ENCODE data around the gene PTPA. TPM values are rescaled to one million over a fixed set of nuclear protein-coding genes. Genes with fewer than 3 reads are reported as not detected.

The PTPA gene
- total RNA-seq, 3 donors from 2014 or later: 95.3 to 109 (median 109) TPM

GRCh38 chr9:129145316-129145715 lies 34.1 kb downstream of the PTPA start:
- H3K4me1 ChIP-seq (ENCODE audit: low read depth): peaks cover 40% of the 10 kb centered on the region
- DNase-seq: no peak
- intact Hi-C loops (cut with DNase I, micrococcal nuclease): no loop called here

GRCh38 chr9:129145841-129146292 lies 34.7 kb downstream of the PTPA start:
- H3K36me3 ChIP-seq (ENCODE audit: low read depth): no peaks in the 10 kb centered on the region
- peak; percentile 16 for ATAC-seq
- TF ChIP-seq CTCF (IDR thresholded peaks at IDR 0.05): no peak
- H3K4me3 ChIP-seq: no peak overlapping the region
- intact Hi-C loops (cut with DNase I, micrococcal nuclease): no loop called here
- peak in 2 of 3 donors; percentile 51 to 77 for DNase-seq
- H3K9me3 ChIP-seq: no peaks in the 10 kb centered on the region
- H3K4me1 ChIP-seq (ENCODE audit: low read depth): peaks cover 35% of the 10 kb centered on the region

More at GRCh38 chr9:129145316-129145715, 34.1 kb downstream of the PTPA start:
- H3K9me3 ChIP-seq: no peaks in the 10 kb centered on the region
- ATAC-seq: no peak
- no peak for TF ChIP-seq CTCF (IDR thresholded peaks at IDR 0.05)
- H3K4me3 ChIP-seq: no peak overlapping the region
- no peaks in the 10 kb centered on the region for H3K36me3 ChIP-seq (ENCODE audit: low read depth)

- TF ChIP-seq CTCF (IDR thresholded peaks at IDR 0.05): no peak
- Histone ChIP-seq H3K9me3 (no peaks in the 10 kb centered on the region), H3K36me3 (ENCODE audit: low read depth) (no peaks in the 10 kb centered on the region), H3K4me1 (ENCODE audit: low read depth) (peaks cover 30% of the 10 kb centered on the region), H3K4me3 (no peak overlapping the region)
- no peak for DNase-seq
- intact Hi-C loops (cut with DNase I, micrococcal nuclease): no loop called here
- ATAC-seq: no peak
Observed at GRCh38 chr9:129146441-129146941, 35.3 kb downstream of the PTPA start.

GRCh38 chr9:129148463-129149204 lies 37.4 kb downstream of the PTPA start:
- DNase-seq (no peak), ATAC-seq (no peak)
- TF ChIP-seq CTCF (IDR thresholded peaks at IDR 0.05): no peak
- intact Hi-C loops (cut with DNase I, micrococcal nuclease): no loop called here
- no peak overlapping the region for H3K4me3 ChIP-seq
- H3K4me1 ChIP-seq (ENCODE audit: low read depth): peaks cover 12% of the 10 kb centered on the region
- no peaks in the 10 kb centered on the region for H3K9me3 ChIP-seq
- no peaks in the 10 kb centered on the region for H3K36me3 ChIP-seq (ENCODE audit: low read depth)

- intact Hi-C loops (cut with DNase I, micrococcal nuclease): no loop called here
- no peaks in the 10 kb centered on the region for H3K36me3 ChIP-seq (ENCODE audit: low read depth)
Observed at GRCh38 chr9:129149442-129149841, 38.2 kb downstream of the PTPA start.

More at GRCh38 chr9:129149442-129149841, 38.2 kb downstream of the PTPA start:
- TF ChIP-seq CTCF (IDR thresholded peaks at IDR 0.05): no peak
- no peak overlapping the region for H3K4me3 ChIP-seq
- H3K4me1 ChIP-seq (ENCODE audit: low read depth): peaks cover 8% of the 10 kb centered on the region
- no peaks in the 10 kb centered on the region for H3K9me3 ChIP-seq
- DNase-seq (no peak), ATAC-seq (no peak)

Measured in mucosa of descending colon (tissue), 3 donors.